ENCODE results near the gene GTSF1L. TPM values are rescaled to one million over a fixed set of nuclear protein-coding genes. Genes with fewer than 3 reads are reported as not detected.

GTSF1L gene
- polyA plus RNA-seq, 5 donors: not detected

- DNase-seq: no peak
Observed at GRCh38 chr20:43746344-43747137, 19.7 kb upstream of the GTSF1L start.

- no peak for DNase-seq
Observed at GRCh38 chr20:43744966-43745730, 18.3 kb upstream of the GTSF1L start.

- peak; percentile 30 to 39 for DNase-seq
Observed at GRCh38 chr20:43744151-43744611, 17.4 kb upstream of the GTSF1L start.

- no peak for DNase-seq
Observed at GRCh38 chr20:43740642-43741041, 13.8 kb upstream of the GTSF1L start.

- DNase-seq: no peak
Observed at GRCh38 chr20:43739148-43739749, 12.4 kb upstream of the GTSF1L start.

- no peak for DNase-seq
Observed at GRCh38 chr20:43737925-43738324, 11.1 kb upstream of the GTSF1L start.

GRCh38 chr20:43736588-43737158, 9.9 kb upstream of the GTSF1L start:
- no peak for DNase-seq

GRCh38 chr20:43731927-43732326, 5.1 kb upstream of the GTSF1L start:
- no peak for DNase-seq

GRCh38 chr20:43731469-43731868, 4.7 kb upstream of the GTSF1L start:
- no peak for DNase-seq

GRCh38 chr20:43728686-43729255, 2.0 kb upstream of the GTSF1L start:
- no peak for DNase-seq

- DNase-seq: no peak
Observed at GRCh38 chr20:43727980-43728590, 1.3 kb upstream of the GTSF1L start.

- DNase-seq: no peak
Observed at GRCh38 chr20:43726333-43726732, 469 bp downstream of the GTSF1L start.

GRCh38 chr20:43725666-43726065, 1.1 kb downstream of the GTSF1L start:
- DNase-seq: no peak

GRCh38 chr20:43724383-43724782, 2.4 kb downstream of the GTSF1L start:
- DNase-seq: no peak

GRCh38 chr20:43723735-43724134, 3.1 kb downstream of the GTSF1L start:
- no peak for DNase-seq

GRCh38 chr20:43723186-43723585, 3.6 kb downstream of the GTSF1L start:
- DNase-seq: no peak

GRCh38 chr20:43722153-43722505, 4.7 kb downstream of the GTSF1L start:
- DNase-seq: no peak

- no peak for DNase-seq
Observed at GRCh38 chr20:43721429-43722152, 5.2 kb downstream of the GTSF1L start.

GRCh38 chr20:43721097-43721428, 5.7 kb downstream of the GTSF1L start:
- no peak for DNase-seq

GRCh38 chr20:43720007-43720406, 6.8 kb downstream of the GTSF1L start:
- no peak for DNase-seq

- no peak for DNase-seq
Observed at GRCh38 chr20:43717616-43717995, 9.2 kb downstream of the GTSF1L start.
